ENCODE results near the gene DMD. TPM values are rescaled to one million over a fixed set of nuclear protein-coding genes. Genes with fewer than 3 reads are reported as not detected.

DMD gene
- total and polyA plus RNA-seq, 2 donors: 48.8 to 257 TPM

DNA sequence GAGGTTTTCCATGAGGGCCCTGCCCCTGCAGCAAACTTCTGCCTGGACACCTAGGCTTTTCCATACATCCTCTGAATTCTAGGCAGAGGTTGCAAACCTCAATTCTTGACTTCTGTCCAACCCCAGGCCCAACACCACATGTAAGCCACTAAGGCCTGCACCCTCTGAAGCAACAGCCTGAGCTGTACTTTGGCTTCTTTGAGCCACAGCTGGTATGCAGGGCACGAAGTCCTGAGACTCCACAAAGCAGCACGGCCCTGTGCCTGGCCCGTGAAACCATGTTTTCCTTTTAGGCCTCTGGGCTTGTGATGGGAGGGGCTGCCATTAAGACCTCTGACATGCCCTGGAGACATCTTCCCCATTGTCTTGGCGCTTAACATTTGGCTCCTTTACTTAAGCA, 1411.1 kb downstream of the DMD start:
- WGBS: 92% methylated on average over 4 of the region's 4 CpGs
- no peaks in the 10 kb centered on the region for H3K4me1 ChIP-seq (ENCODE audit: insufficient read depth)
- no peak overlapping the region for H3K4me3 ChIP-seq (ENCODE audit: low read depth, low read length)
- H3K36me3 ChIP-seq (ENCODE audit: insufficient read depth): no peaks in the 10 kb centered on the region
- no peak overlapping the region for H3K27ac ChIP-seq (ENCODE audit: low read depth)
- no peak for DNase-seq (ENCODE audit: extremely low spot score)

DNA sequence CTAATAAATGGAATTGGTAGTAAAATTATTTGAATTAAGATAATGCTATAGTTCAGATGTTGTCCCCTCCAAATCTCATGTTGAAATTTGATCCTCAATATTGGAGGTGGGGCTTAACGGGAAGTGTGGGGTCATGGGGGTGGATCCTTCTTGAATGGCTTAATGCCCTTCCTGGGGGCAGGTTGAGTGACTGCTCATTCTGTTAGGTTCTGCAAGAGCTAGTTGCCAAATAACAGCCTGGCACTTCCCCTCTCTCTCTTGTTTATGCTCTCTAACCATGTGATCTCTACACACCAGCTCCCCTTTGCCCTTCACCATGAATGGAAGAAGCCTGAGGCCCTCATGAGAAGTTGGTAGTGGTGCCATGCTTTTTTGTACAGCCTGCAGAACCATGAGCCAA, 1414.7 kb downstream of the DMD start:
- Histone ChIP-seq H3K4me3 (ENCODE audit: low read depth, low read length) (no peak overlapping the region), H3K4me1 (ENCODE audit: insufficient read depth) (no peaks in the 10 kb centered on the region), H3K36me3 (ENCODE audit: insufficient read depth) (no peaks in the 10 kb centered on the region), H3K27ac (ENCODE audit: low read depth) (no peak overlapping the region)
- 96% methylated on average over 1 of the region's 1 CpG for WGBS
- DNase-seq (ENCODE audit: extremely low spot score): no peak

DNA sequence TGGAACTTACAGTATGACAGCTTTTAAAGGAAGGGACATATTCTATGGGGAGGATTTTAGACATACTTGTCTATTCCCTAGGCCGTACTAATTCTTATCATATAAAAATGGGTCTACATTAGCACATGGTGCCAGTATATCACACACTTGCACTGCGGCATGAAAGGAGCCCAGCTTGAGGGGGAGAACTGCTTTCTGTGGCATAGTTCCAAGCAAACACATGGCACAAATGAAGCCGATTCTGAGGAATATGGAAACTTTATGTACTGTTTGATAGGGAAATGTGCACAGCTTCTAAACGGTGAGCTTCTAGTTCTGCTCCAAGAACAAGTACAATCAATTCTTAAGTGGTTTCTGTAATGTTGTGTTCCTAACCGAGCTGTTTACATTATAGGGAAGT, 1463.9 kb downstream of the DMD start:
- H3K27ac ChIP-seq (ENCODE audit: low read depth): no peak overlapping the region
- no peak for DNase-seq (ENCODE audit: extremely low spot score)
- H3K4me3 ChIP-seq (ENCODE audit: low read depth, low read length): no peak overlapping the region
- 52% methylated on average over 5 of the region's 5 CpGs for WGBS
- no peaks in the 10 kb centered on the region for H3K36me3 ChIP-seq (ENCODE audit: insufficient read depth)
- no peaks in the 10 kb centered on the region for H3K4me1 ChIP-seq (ENCODE audit: insufficient read depth)

DNA sequence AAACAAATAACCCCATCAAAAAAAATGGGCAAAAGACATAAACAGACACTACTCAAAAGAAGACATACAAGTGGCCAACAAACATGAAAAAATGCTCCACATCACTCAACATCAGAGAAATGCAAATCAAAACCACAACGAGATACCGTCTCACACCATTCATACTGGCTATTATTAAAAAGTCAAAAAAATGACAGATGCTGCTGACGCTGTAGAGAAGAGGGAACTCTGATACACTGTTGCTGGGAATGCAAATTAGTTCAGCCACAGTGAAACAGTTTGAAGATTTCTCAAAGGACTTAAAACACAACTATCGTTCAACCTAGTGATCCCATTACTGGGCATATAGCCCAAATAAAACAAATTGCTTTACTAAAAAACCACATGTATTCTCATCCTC, 1468.3 kb downstream of the DMD start:
- Histone ChIP-seq H3K27ac (ENCODE audit: low read depth) (no peak overlapping the region), H3K4me1 (ENCODE audit: insufficient read depth) (no peaks in the 10 kb centered on the region), H3K4me3 (ENCODE audit: low read depth, low read length) (no peak overlapping the region), H3K36me3 (ENCODE audit: insufficient read depth) (no peaks in the 10 kb centered on the region)
- DNase-seq (ENCODE audit: extremely low spot score): no peak
- 94% methylated on average over 4 of the region's 4 CpGs for WGBS

DNA sequence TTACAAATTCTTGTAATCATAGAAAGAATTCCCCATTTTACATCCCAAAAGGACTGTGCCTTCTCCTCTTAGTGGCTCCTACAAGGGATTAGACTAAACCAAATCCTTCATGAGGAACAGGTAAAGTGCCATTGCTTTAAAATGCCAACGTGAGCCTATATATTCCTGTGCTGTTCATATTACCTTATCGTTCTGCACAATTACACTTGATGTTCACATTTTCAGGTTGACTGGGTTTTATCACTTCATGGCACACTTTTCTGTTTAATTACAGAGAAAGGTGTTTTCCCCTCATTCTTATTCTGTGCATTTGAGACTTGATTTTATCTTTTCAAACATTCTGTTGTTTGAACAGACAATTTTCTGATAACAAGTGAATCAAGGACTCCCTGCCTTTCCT, 1493.9 kb downstream of the DMD start:
- Histone ChIP-seq H3K4me1 (ENCODE audit: insufficient read depth) (no peaks in the 10 kb centered on the region), H3K36me3 (ENCODE audit: insufficient read depth) (no peaks in the 10 kb centered on the region), H3K4me3 (ENCODE audit: low read depth, low read length) (no peak overlapping the region), H3K27ac (ENCODE audit: low read depth) (no peak overlapping the region)
- 84% methylated on average over 2 of the region's 2 CpGs for WGBS
- DNase-seq (ENCODE audit: extremely low spot score): no peak

DNA sequence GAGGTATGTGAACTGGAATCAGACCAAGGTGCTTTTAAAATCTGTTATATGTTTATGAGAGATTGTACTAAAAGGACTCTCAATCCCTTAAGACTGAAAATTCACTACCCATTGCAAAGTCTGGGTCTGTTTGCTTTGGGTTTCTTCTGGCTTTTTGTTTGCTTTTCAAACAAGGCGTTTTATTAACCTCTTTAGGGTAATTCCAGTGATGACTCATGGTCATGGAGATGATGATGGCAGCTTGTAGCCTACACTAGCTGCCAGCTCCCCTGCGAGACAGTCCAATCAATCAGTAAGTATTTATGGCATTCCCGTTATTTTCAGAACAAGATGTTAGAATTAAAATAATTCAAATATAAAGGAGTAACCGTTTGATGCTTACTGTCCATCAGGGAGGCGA, 1495.7 kb downstream of the DMD start:
- Histone ChIP-seq H3K36me3 (ENCODE audit: insufficient read depth) (no peaks in the 10 kb centered on the region), H3K27ac (ENCODE audit: low read depth) (no peak overlapping the region), H3K4me3 (ENCODE audit: low read depth, low read length) (no peak overlapping the region), H3K4me1 (ENCODE audit: insufficient read depth) (no peaks in the 10 kb centered on the region)
- no peak for DNase-seq (ENCODE audit: extremely low spot score)
- WGBS: 75% methylated on average over 5 of the region's 5 CpGs

DNA sequence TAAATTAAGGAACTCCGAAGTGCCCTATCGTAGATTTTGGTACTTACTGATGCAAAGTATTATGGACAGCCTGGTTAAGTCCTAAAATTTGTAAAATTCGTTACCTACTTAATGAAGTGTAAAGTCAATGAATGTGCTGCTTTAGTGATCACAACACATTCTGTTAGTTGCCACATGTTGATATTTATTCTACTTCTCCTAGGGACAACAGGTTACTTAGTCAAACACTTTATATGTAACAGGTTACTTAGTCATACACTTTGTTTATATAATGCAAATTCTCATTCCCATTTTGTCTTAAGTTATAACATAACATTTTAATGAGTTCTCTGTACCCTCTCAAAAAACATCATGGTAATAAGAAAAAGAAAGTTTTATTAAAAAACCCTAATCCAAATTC, 1496.6 kb downstream of the DMD start:
- Histone ChIP-seq H3K4me1 (ENCODE audit: insufficient read depth) (no peaks in the 10 kb centered on the region), H3K4me3 (ENCODE audit: low read depth, low read length) (no peak overlapping the region), H3K36me3 (ENCODE audit: insufficient read depth) (no peaks in the 10 kb centered on the region), H3K27ac (ENCODE audit: low read depth) (no peak overlapping the region)
- no peak for DNase-seq (ENCODE audit: extremely low spot score)
- 95% methylated on average over 3 of the region's 3 CpGs for WGBS

DNA sequence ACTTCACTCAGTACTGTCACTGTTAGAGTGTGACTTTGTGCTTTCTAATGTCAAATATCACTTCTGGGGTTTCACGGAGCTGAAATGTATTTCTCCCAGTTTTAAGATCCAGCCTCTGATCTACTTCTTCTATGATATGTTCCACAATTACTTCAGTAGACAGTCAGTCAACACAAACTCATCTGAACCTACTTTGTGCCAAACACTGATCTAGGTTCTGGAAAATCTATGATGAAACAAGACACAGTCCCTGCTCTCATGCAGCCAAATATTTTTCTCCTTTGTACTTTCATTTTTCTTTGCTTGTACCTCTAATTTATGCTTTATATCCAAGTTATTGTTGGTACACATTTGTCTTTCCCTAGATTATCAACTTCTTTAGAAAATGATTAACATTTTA, 1498.2 kb downstream of the DMD start:
- no peak for DNase-seq (ENCODE audit: extremely low spot score)
- no peaks in the 10 kb centered on the region for H3K36me3 ChIP-seq (ENCODE audit: insufficient read depth)
- H3K4me3 ChIP-seq (ENCODE audit: low read depth, low read length): no peak overlapping the region
- WGBS: 84% methylated on average over 1 of the region's 1 CpG
- H3K4me1 ChIP-seq (ENCODE audit: insufficient read depth): no peaks in the 10 kb centered on the region
- H3K27ac ChIP-seq (ENCODE audit: low read depth): no peak overlapping the region

DNA sequence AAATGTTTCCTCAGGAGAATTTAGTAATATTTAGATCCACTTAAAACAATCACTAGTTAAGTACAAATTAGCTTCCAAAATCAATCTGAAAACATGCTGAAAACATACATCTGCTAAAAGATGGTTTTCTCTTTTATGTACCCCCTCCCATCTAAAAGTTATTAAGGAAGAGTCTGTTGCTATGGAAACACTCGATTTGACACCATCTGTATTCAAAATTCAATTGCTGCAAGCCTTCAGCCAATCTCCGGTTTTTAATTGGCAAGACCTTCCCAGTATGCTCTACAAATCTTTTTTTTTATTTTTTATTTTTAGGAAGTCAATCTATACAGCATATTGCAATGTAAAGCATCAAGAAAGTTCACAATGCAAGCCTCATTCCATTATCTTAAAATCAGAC, 1500.2 kb downstream of the DMD start:
- no peak for DNase-seq (ENCODE audit: extremely low spot score)
- Histone ChIP-seq H3K27ac (ENCODE audit: low read depth) (no peak overlapping the region), H3K4me3 (ENCODE audit: low read depth, low read length) (no peak overlapping the region), H3K36me3 (ENCODE audit: insufficient read depth) (no peaks in the 10 kb centered on the region), H3K4me1 (ENCODE audit: insufficient read depth) (no peaks in the 10 kb centered on the region)
- 61% methylated on average over 2 of the region's 2 CpGs for WGBS

DNA sequence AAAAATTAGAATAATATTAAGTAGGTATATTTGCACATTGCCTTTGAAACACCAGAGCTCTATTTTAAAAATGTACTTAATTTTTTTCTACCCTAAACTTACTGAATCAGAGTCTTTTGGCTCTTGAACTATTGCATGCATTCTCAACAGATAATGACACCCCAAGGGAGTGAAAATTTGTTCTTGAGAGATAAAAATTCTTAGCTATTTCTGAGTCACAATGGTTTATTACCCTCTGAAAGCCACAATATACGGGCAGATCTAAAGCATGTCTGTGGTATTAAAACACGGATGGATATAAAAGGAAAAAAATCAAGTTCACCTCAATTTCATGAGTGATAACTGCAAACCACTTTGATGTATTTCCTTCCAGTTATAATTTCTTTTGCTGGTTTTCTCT, 1503.2 kb downstream of the DMD start:
- no peaks in the 10 kb centered on the region for H3K36me3 ChIP-seq (ENCODE audit: insufficient read depth)
- 24% methylated on average over 2 of the region's 2 CpGs for WGBS
- H3K27ac ChIP-seq (ENCODE audit: low read depth): no peak overlapping the region
- no peak overlapping the region for H3K4me3 ChIP-seq (ENCODE audit: low read depth, low read length)
- H3K4me1 ChIP-seq (ENCODE audit: insufficient read depth): no peaks in the 10 kb centered on the region
- no peak for DNase-seq (ENCODE audit: extremely low spot score)

DNA sequence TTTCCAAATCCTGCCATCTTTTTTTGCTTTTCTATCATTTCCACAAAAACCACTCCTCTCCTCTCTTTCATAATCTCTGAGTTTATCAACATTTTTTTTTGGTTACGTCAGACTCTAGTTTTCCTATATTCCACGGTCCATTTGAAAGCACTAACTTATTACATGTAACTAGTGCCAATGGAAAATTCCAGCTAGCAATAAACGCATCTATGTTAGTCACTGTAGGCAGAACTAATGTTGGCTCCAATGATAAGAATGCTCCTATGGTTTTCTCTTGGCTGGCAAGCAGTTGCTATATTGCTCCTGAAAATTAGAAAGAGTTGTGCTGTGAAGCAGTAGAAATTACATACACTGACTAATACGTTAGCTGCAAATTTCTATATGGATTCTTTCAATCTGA, 1504.9 kb downstream of the DMD start:
- DNase-seq (ENCODE audit: extremely low spot score): no peak
- 27% methylated on average over 4 of the region's 4 CpGs for WGBS
- Histone ChIP-seq H3K36me3 (ENCODE audit: insufficient read depth) (no peaks in the 10 kb centered on the region), H3K4me1 (ENCODE audit: insufficient read depth) (no peaks in the 10 kb centered on the region), H3K27ac (ENCODE audit: low read depth) (no peak overlapping the region), H3K4me3 (ENCODE audit: low read depth, low read length) (no peak overlapping the region)

DNA sequence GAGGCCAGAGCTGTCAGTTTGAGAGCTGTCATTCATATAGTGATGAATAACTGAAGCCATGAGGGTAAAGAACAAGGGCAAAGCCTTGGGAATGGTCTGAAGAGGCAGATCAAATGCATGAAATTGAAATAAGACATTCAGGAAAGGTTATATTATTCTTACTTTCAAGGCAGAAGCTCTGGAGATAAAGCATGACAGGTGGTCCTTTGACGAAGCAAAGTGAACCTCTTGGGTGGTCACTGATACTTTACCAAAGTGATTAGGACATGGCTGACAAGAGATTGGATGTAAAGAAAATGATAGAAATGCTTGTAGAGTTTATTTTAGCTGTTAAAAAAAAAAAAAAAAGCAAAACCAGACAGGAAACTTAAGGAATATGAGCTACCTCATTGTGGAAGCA, 1505.5 kb downstream of the DMD start:
- 95% methylated on average over 1 of the region's 1 CpG for WGBS
- Histone ChIP-seq H3K36me3 (ENCODE audit: insufficient read depth) (no peaks in the 10 kb centered on the region), H3K4me1 (ENCODE audit: insufficient read depth) (no peaks in the 10 kb centered on the region), H3K27ac (ENCODE audit: low read depth) (no peak overlapping the region), H3K4me3 (ENCODE audit: low read depth, low read length) (no peak overlapping the region)
- DNase-seq (ENCODE audit: extremely low spot score): no peak

DNA sequence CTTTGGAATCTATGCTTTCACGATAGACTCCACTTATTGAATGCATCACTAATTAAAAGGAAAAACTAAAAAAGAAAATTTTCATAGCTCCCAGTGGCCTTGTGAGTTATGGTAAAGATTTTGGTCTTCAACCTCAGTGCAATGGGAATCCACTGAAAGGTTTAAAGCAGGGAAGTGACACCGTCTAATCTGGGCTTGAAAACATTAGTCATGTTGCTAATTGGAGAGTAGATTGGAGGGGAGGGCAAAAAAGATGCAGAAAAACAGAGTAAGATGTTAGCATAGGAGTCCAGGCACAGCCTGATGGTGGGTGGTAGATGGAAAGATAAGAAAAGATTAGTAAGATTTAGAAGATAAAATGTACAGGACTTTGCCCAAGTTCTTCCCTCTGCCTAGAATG, 1506.4 kb downstream of the DMD start:
- no peak overlapping the region for H3K27ac ChIP-seq (ENCODE audit: low read depth)
- no peaks in the 10 kb centered on the region for H3K4me1 ChIP-seq (ENCODE audit: insufficient read depth)
- H3K36me3 ChIP-seq (ENCODE audit: insufficient read depth): no peaks in the 10 kb centered on the region
- no peak for DNase-seq (ENCODE audit: extremely low spot score)
- no peak overlapping the region for H3K4me3 ChIP-seq (ENCODE audit: low read depth, low read length)
- WGBS: 88% methylated on average over 2 of the region's 2 CpGs

DNA sequence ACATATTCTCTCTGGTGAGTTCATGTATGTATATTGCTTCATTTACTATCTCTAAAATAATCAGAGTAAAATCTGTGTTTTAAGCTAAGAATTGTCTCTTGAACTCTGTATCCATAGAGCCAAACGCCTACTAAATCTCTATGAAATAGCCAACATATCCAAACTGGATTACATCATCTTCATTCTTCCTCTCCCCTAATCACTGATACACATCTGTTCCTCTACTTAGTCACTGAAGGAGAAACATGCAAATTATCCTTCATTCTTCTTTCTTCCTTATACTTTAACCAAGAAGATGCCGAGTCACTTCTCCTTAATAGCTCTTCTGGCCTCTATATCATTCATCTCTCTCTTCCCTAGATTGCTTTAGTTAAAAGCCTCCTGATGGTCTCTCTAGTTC, 1509.1 kb downstream of the DMD start:
- DNase-seq (ENCODE audit: extremely low spot score): no peak
- H3K27ac ChIP-seq (ENCODE audit: low read depth): no peak overlapping the region
- H3K36me3 ChIP-seq (ENCODE audit: insufficient read depth): no peaks in the 10 kb centered on the region
- no peaks in the 10 kb centered on the region for H3K4me1 ChIP-seq (ENCODE audit: insufficient read depth)
- 60% methylated on average over 2 of the region's 2 CpGs for WGBS
- no peak overlapping the region for H3K4me3 ChIP-seq (ENCODE audit: low read depth, low read length)

DNA sequence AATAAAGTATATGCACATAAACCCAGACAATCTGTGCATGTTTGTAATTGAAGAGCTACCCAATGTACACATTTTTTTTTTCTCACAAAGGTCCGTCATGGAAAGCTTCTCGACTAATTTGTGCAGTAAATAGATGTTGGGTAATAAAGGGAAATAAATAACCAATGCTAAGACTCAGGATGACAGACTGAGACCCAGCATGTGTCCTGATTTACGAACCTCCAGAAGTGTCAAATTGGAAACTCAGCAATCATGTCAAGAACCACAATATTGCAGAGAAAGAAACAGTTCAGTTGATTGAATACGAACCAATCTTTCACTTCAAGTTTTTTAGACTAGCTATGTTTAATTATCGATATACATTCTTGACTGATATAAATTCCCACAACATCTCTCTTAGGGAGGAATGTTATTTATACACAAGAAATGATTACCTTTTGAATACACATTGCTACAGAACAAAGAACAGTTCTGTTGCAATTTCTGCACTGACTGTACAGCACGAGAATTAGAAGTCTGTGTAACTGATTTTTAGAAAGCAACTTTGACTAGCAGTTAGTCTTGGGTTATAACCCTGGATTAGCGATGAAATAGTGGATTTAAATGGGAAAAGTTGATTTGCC, 1513.9 kb downstream of the DMD start:
- Histone ChIP-seq H3K4me1 (ENCODE audit: insufficient read depth) (no peaks in the 10 kb centered on the region), H3K4me3 (ENCODE audit: low read depth, low read length) (no peak overlapping the region), H3K36me3 (ENCODE audit: insufficient read depth) (no peaks in the 10 kb centered on the region), H3K27ac (ENCODE audit: low read depth) (no peak overlapping the region)
- 79% methylated on average over 7 of the region's 7 CpGs for WGBS
- DNase-seq (ENCODE audit: extremely low spot score): no peak

Measured in urinary bladder (tissue), 4 donors.